ENCODE results near the gene CCDC170.

Gene CCDC170

GRCh38 chr6:151620179-151620578 lies 126.4 kb downstream of the CCDC170 start:
- no peak for DNase-seq
- Histone ChIP-seq H3K36me3 (no peaks in the 10 kb centered on the region), H3K27me3 (no peaks in the 10 kb centered on the region), H3K4me1 (no peaks in the 10 kb centered on the region), H3K4me3 (ENCODE audit: low read depth, low read length) (no peak overlapping the region), H3K9me3 (no peaks in the 10 kb centered on the region)
- TF ChIP-seq CTCF (IDR thresholded peaks at IDR 0.05; ENCODE audit: low read depth, low read length) = no peak

- H3K36me3 ChIP-seq = no peaks in the 10 kb centered on the region
- no peak for TF ChIP-seq CTCF (IDR thresholded peaks at IDR 0.05; ENCODE audit: low read depth, low read length)
- H3K9me3 ChIP-seq = no peaks in the 10 kb centered on the region
- DNase-seq = no peak
- H3K4me1 ChIP-seq = no peaks in the 10 kb centered on the region
- no peak overlapping the region for H3K4me3 ChIP-seq (ENCODE audit: low read depth, low read length)
- no peaks in the 10 kb centered on the region for H3K27me3 ChIP-seq
These were observed 130.3 kb downstream of the CCDC170 start for GRCh38 chr6:151624071-151624470.

GRCh38 chr6:151624481-151624880 lies 130.7 kb downstream of the CCDC170 start:
- H3K4me1 ChIP-seq = no peaks in the 10 kb centered on the region
- no peaks in the 10 kb centered on the region for H3K36me3 ChIP-seq
- TF ChIP-seq CTCF (IDR thresholded peaks at IDR 0.05; ENCODE audit: low read depth, low read length) = no peak
- no peak overlapping the region for H3K4me3 ChIP-seq (ENCODE audit: low read depth, low read length)
- no peaks in the 10 kb centered on the region for H3K27me3 ChIP-seq
- DNase-seq = no peak
- H3K9me3 ChIP-seq = no peaks in the 10 kb centered on the region

- Histone ChIP-seq H3K9me3 (no peaks in the 10 kb centered on the region), H3K27me3 (no peaks in the 10 kb centered on the region), H3K4me1 (no peaks in the 10 kb centered on the region), H3K4me3 (ENCODE audit: low read depth, low read length) (no peak overlapping the region), H3K36me3 (no peaks in the 10 kb centered on the region)
- no peak for DNase-seq
- TF ChIP-seq CTCF (IDR thresholded peaks at IDR 0.05; ENCODE audit: low read depth, low read length) = no peak
These were observed 131.2 kb downstream of the CCDC170 start for GRCh38 chr6:151624900-151625536.

- Histone ChIP-seq H3K4me1 (no peaks in the 10 kb centered on the region), H3K4me3 (ENCODE audit: low read depth, low read length) (no peak overlapping the region), H3K9me3 (no peaks in the 10 kb centered on the region), H3K36me3 (no peaks in the 10 kb centered on the region), H3K27me3 (no peaks in the 10 kb centered on the region)
- TF ChIP-seq CTCF (IDR thresholded peaks at IDR 0.05; ENCODE audit: low read depth, low read length) = no peak
- DNase-seq = no peak
These were observed 134.1 kb downstream of the CCDC170 start for GRCh38 chr6:151627689-151628444.

DNA sequence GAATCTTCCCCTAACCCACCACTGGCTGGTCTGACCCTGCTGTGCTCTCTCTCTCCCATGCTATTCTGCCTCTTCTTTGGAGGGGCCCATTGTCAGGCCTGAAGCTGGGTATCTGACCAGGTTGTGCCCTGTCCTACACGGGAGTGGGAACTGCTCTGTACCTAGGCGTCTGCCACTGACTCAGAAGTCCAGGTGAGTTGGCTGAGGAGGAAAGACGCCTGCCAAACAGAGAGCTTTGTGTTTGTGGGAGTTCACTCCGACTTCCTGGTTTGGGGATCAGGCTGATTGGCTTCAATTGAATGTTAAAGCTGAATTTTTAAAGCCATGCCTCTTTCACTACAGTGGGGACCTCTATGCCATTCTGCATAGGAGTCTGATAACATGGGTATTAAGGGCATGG lies 136.0 kb downstream of the CCDC170 start:
- Histone ChIP-seq H3K4me3 (ENCODE audit: low read depth, low read length) (no peak overlapping the region), H3K27me3 (no peaks in the 10 kb centered on the region), H3K36me3 (no peaks in the 10 kb centered on the region), H3K9me3 (no peaks in the 10 kb centered on the region), H3K4me1 (no peaks in the 10 kb centered on the region)
- TF ChIP-seq CTCF (IDR thresholded peaks at IDR 0.05; ENCODE audit: low read depth, low read length) = no peak
- DNase-seq = no peak
